ENCODE data around the gene MRPS22. TPM values are rescaled to one million over a fixed set of nuclear protein-coding genes. Genes with fewer than 3 reads are reported as not detected.
A peak's percentile ranks its signal among the peaks of the same experiment; 100 is the strongest.

MRPS22 gene
- total and polyA plus RNA-seq, 2 of the 13 experiments (the other 11 are each of a cell fraction or from before 2014, with no cell fraction given): 52.7 to 113 TPM

GRCh38 chr3:139343895-139344856 lies at the start of gene MRPS22 (continued):
- TF ChIP-seq JARID2 (CRISPR knock-in tag; IDR thresholded peaks at IDR 0.05; ENCODE audit: insufficient replicate concordance): no peak
- TF ChIP-seq, protein P1, sequence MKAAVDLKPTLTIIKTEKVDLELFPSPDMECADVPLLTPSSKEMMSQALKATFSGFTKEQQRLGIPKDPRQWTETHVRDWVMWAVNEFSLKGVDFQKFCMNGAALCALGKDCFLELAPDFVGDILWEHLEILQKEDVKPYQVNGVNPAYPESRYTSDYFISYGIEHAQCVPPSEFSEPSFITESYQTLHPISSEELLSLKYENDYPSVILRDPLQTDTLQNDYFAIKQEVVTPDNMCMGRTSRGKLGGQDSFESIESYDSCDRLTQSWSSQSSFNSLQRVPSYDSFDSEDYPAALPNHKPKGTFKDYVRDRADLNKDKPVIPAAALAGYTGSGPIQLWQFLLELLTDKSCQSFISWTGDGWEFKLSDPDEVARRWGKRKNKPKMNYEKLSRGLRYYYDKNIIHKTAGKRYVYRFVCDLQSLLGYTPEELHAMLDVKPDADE (CRISPR knock-in tag; IDR thresholded peaks at IDR 0.05): no peak
- no peak for TF ChIP-seq HNRNPL (IDR thresholded peaks at IDR 0.05; ENCODE audit: low read depth, low read length)
- peak; percentile 50; the same call in 1 of the 2 replicates for TF ChIP-seq HIVEP1 (CRISPR knock-in tag; IDR thresholded peaks at IDR 0.05)
- TF ChIP-seq KMT2A (CRISPR knock-in tag; IDR thresholded peaks at IDR 0.05): peak; percentile 48; the same call in 1 of the 2 replicates
- TF ChIP-seq ZNF569 (CRISPR knock-in tag; IDR thresholded peaks at IDR 0.05; ENCODE audit: borderline replicate concordance): no peak
- TF ChIP-seq ZNF616 (CRISPR knock-in tag; IDR thresholded peaks at IDR 0.05; ENCODE audit: low read depth): no peak; the same call in 1 of the 2 replicates
- TF ChIP-seq ZBTB43 (CRISPR knock-in tag; conservative IDR thresholded peaks at IDR 0.05): no peak
- no peak for TF ChIP-seq DBP (CRISPR knock-in tag; IDR thresholded peaks at IDR 0.05; ENCODE audit: not compliant biosample characterization)
- peak; percentile 56 for TF ChIP-seq MED8 (CRISPR knock-in tag; IDR thresholded peaks at IDR 0.05; ENCODE audit: insufficient replicate concordance)
- TF ChIP-seq ATAD3A (CRISPR knock-in tag; IDR thresholded peaks at IDR 0.05): no peak
- TF ChIP-seq EP300 (IDR thresholded peaks at IDR 0.05; ENCODE audit: low read depth in 2 of 2, low read length in 2 of 2): 0 out of 4 replicates have a peak, but pooled peaks of 1 of the 2 experiments have one; percentile 3
- TF ChIP-seq EP300 (CRISPR knock-in tag; IDR thresholded peaks at IDR 0.05; ENCODE audit: borderline replicate concordance): no peak
- TF ChIP-seq GLI4 (CRISPR knock-in tag; IDR thresholded peaks at IDR 0.05; ENCODE audit: borderline replicate concordance): no peak; the same call in 1 of the 2 replicates
- 0 out of 2 replicates have a peak, but pooled peaks have one; percentile 18 for TF ChIP-seq RARA (CRISPR knock-in tag; IDR thresholded peaks at IDR 0.05)
- TF ChIP-seq ZNF614 (CRISPR knock-in tag; IDR thresholded peaks at IDR 0.05; ENCODE audit: borderline replicate concordance): no peak
- no peak for TF ChIP-seq TSC22D2 (CRISPR knock-in tag; IDR thresholded peaks at IDR 0.05; ENCODE audit: borderline replicate concordance)
- no peak for TF ChIP-seq ZKSCAN5 (CRISPR knock-in tag; IDR thresholded peaks at IDR 0.05)
- no peak for TF ChIP-seq SP140L (CRISPR knock-in tag; IDR thresholded peaks at IDR 0.05; ENCODE audit: borderline replicate concordance)
- peak; percentile 85 for TF ChIP-seq GABPA (IDR thresholded peaks at IDR 0.05; ENCODE audit: low read depth, low read length)
- TF ChIP-seq GABPA (CRISPR knock-in tag; IDR thresholded peaks at IDR 0.05; ENCODE audit: low read depth): peak; percentile 94
- TF ChIP-seq, protein P2, sequence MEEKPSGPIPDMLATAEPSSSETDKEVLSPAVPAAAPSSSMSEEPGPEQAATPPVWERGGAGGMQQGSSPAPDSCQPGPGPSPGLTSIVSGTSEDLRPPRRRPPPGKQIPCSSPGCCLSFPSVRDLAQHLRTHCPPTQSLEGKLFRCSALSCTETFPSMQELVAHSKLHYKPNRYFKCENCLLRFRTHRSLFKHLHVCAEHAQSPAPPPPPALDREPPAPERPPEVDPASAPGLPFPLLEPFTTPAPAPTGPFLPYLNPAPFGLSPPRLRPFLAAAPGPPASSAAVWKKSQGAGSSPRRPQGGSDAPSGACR (CRISPR knock-in tag; IDR thresholded peaks at IDR 0.05): no peak
- peak; percentile 37; the same call in 1 of the 2 replicates for TF ChIP-seq MYC (CRISPR knock-in tag; IDR thresholded peaks at IDR 0.05; ENCODE audit: borderline replicate concordance)
- no peak for TF ChIP-seq ZNF652 (CRISPR knock-in tag; IDR thresholded peaks at IDR 0.05; ENCODE audit: borderline replicate concordance, low read depth)
- no peak for TF ChIP-seq ZNF343 (CRISPR knock-in tag; IDR thresholded peaks at IDR 0.05)
- TF ChIP-seq FOXA3 (CRISPR knock-in tag; IDR thresholded peaks at IDR 0.05): no peak

All from HepG2 (cell line).